Measurements from ENCODE around the gene MALT1.
"Not testable (repeated sequence)": the region's sequence is repeated elsewhere in the genome, so short reads cannot be mapped to it uniquely, and the experiment has no call there.

The MALT1 gene

GRCh38 chr18:58728719-58729118 lies 57.5 kb downstream of the MALT1 start:
- DNase-seq (ENCODE audit: low read depth in 1 of 2, low spot score in 1 of 2), result no peak

GRCh38 chr18:58730618-58731017 lies 59.4 kb downstream of the MALT1 start:
- DNase-seq (ENCODE audit: low read depth in 1 of 2, low spot score in 1 of 2), result no peak

GRCh38 chr18:58732471-58732870 lies 61.2 kb downstream of the MALT1 start:
- no peak for DNase-seq (ENCODE audit: low read depth in 1 of 2, low spot score in 1 of 2)

GRCh38 chr18:58733866-58734265 lies 62.6 kb downstream of the MALT1 start:
- no peak for DNase-seq (ENCODE audit: low read depth in 1 of 2, low spot score in 1 of 2)

DNA sequence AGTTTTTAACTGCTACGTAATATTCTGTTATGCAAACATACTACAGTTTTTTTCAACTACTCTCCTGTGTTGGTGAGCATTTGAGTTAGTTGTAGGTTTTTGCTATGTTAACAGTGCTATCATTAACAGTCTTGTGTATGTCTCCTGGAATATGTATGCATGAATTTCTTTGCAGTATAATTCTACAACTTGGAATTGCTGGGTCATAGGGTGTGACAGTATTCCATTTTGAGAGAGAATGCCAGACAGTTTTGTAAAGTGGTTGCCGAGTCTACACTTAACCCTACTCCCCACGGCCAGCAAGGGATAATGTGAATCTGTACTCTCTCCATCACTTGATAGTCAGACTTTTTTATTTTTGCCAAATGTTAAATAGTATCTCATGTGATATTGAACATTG lies 67.1 kb downstream of the MALT1 start:
- DNase-seq (ENCODE audit: low read depth in 1 of 2, low spot score in 1 of 2), result no peak

DNA sequence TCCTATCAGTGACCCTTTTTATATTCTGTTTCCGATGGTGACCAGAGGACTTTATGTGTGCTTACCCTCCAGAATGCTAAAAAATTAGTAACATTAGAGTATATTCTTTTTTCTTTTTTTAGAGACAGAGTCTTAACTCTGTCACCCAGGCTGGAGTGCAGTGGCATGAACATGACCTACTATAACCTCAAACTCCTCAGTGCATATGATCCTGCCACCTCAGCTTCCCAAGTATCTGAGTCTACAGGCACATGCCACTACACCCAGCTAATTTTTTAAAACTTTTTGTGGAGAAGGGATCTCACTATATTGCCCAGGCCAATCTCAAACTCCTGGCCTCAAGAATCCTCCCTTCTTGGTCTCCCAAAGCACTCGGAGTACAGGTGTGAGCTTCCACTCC lies 74.6 kb downstream of the MALT1 start:
- DNase-seq (ENCODE audit: low read depth in 1 of 2, low spot score in 1 of 2), result no peak

DNA sequence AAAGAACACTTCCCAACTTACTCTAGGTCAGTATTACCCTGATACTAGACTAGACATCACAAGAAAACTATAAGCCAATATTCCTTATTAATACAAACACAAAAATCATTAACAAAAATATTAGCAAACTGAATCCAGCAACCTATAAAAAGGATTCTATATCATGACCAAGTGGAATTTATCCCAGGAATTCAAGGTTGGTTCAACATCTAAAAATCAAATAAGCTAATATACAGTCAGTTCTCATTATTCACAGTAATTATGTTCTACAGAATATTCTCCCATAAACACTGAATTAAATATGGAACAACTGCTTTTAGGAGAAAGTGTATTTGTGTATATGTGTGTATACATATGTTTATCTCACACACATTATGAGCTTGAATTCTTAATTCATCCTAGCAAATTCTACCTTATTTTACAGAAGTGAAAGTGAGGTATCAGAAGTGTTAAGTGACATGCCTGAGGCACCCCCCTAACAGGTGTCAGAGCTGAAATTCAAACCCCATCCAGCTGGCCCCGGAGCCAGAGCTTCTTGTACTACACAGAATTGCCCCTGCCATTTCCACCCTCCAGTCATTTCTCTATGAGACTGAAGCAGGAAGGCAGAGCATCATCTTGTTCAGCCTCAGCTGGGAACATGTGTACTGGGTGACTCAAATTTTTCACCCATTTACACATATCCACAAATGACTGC lies 77.8 kb downstream of the MALT1 start:
- no peak for DNase-seq (ENCODE audit: low read depth in 1 of 2, low spot score in 1 of 2)

DNA sequence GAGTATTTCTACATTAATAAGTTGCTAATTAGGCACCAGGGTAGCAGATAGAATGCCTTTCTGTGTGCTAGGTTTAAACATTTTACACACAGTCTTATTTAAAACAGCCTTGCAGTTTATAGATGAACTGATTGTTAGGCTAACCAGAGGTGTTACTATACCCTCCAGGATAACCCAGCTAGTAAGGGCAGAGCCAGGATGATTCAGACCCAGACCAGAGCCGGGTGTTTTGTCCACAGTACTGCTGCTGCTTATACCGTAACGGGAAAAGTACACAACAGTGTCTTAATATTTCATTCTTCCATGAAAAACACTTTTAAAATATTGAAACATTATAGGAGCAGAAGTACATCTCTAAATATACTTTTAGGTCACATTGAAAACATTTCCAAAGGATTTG lies 82.7 kb downstream of the MALT1 start:
- DNase-seq (ENCODE audit: low read depth in 1 of 2, low spot score in 1 of 2), result no peak

GRCh38 chr18:58754544-58755068 lies 83.3 kb downstream of the MALT1 start:
- no peak for DNase-seq (ENCODE audit: low read depth in 1 of 2, low spot score in 1 of 2)

DNA sequence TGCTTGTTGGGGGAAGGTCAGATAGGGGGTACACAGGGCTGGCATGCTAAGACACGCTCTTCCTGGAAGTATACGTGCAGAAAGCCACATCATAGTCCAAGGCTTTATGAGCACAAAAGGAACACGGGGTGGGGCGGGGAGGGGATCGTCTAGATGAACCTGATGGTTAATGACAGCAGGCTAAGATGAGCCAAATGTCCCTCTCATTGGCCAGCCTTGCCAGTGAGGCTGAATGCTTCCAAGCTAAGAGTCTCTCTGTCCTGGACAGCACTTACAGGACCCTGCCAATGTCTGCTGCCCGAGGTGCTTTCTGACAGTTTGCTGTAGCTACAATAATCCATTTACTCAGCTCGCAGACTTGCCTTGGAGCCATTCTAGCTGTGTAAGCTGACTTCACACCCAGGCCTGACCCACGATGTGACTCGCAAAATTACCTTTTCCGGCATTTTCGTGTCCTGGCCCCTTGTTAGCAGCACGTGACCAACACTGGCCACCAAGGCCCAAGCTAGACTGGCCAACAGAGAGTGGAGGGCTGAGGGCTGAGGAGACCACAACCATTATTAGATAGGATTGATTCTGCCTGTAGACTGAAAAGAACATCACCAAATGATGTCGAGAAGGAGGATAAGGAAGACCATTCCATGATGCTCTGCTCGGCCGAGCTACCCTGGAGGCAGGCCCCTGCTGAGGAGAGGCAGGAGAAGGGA lies 84.2 kb downstream of the MALT1 start:
- DNase-seq (ENCODE audit: low read depth in 1 of 2, low spot score in 1 of 2), result no peak

- DNase-seq (ENCODE audit: low read depth in 1 of 2, low spot score in 1 of 2), result no peak
These were observed 84.9 kb downstream of the MALT1 start for GRCh38 chr18:58756148-58756547.

GRCh38 chr18:58756596-58757240 lies 85.5 kb downstream of the MALT1 start:
- no peak for DNase-seq (ENCODE audit: low read depth in 1 of 2, low spot score in 1 of 2)

DNA sequence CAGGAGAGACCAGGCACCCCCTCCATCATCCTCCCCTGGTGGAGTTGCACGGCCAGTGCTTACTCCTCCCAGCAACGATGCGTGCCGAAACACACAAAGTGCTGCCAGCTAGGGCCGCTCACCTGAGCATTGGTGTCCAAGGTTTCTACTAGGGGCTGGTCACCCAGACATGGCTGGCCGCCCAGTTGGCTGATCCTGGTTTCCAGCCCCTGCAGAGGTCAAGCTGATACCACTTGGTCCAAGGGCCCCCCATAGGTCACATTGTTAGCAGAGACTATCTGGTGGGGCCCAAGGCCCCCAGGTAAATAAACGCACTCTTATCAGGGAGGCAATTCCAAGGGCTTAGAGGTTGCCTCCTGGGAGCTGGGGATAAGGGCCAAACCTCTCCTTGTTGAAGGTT lies 86.1 kb downstream of the MALT1 start:
- DNase-seq (ENCODE audit: low read depth in 1 of 2, low spot score in 1 of 2), result not testable (repeated sequence)

DNA sequence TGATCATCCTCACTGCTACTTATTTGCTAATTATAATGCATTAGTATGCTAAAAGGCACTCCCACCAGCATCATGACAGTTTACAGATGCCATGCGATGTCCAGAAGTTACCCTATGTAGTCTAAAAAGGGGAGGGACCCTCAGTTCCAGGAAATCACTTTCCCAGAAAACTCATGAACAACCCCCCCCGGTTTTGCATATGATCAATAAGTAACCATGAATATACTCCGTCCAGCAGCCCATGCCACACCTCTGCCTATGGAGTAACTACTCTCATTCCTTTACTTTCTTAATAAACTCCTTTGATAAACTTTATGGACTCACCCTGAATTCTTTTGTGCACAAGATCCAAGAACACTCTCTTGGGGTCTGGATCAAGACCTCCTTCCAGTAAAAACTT lies 86.8 kb downstream of the MALT1 start:
- no peak for DNase-seq (ENCODE audit: low read depth in 1 of 2, low spot score in 1 of 2)

DNA sequence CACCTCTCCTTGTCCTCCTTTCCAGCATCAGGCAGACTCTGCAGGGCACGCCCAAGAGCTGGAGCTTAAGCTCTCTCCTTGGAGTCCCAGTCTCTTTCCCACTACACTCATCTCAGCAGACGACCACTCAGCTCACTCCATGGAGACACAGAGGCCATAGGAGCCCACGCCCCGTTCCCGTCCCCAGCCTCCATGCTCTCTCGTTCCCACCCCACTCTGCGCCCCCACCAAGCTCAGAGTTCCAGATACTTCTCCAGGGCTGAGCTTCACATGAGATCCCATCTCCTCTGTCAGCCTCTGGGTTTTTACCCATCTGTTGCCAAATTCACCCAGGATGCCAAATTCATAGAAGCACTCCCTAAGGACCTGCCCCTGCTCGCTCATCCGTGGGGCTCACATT lies 87.3 kb downstream of the MALT1 start:
- no peak for DNase-seq (ENCODE audit: low read depth in 1 of 2, low spot score in 1 of 2)

- no peak for DNase-seq (ENCODE audit: low read depth in 1 of 2, low spot score in 1 of 2)
These were observed 90.1 kb downstream of the MALT1 start for GRCh38 chr18:58761241-58761969.

DNA sequence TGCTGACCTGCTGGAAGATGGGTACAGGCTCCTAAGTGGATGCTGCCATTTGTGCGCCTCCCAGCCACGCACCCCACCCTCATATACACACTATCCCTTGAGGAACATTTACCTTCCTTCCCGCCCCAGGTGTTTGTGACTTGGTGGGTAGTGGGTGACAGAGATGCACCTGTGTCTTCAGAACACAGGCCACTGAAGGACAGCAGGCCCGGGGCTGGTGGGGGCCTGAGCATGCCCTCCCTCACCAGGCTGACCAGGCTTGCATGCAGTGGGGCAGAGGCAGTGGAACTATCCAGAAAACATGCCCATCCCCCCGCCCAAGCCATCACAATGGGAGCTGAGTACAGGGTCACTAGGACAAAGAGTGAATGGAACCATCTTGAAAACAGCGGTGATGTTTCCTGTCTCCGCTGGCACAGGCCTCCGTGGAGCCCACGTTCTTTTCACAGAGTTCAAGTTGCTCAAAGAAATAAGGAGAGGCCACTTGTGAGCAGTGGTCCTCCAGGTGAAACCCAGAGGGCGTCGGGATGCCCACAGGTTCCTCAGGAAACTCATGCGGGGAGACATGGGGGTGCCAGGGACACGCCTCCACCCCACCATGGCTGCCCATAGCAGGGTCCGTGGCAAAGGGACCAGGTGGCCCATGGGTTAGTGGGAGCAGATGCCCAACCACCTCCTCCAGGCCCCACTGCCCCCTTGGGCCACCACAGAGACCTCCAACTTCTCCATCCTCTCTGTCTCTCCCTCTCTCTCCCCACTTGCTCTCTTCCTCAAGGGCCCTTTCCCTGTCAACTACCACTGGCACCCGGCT lies 90.9 kb downstream of the MALT1 start:
- DNase-seq (ENCODE audit: low read depth in 1 of 2, low spot score in 1 of 2), result no peak

GRCh38 chr18:58762781-58763171 lies 91.5 kb downstream of the MALT1 start:
- no peak for DNase-seq (ENCODE audit: low read depth in 1 of 2, low spot score in 1 of 2)

DNA sequence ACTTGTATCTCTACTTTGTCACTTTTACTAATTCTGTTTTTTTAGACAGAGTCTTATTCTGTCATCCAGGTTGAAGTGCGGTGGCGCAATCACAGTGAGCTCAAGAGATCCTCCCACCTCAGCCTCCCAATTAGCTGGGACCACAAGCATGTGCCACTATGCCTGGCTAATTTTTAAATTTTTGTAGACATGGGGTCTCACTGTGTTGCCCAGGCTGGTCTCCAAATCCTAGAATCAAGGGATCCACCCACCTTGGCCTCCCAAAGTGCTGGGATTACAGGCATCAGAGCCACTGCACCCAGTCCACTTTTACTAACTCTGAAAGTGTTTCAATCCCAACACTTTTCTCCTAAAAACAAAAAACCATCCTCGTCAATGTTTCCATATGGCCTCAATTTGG lies 94.9 kb downstream of the MALT1 start:
- DNase-seq (ENCODE audit: low read depth in 1 of 2, low spot score in 1 of 2), result no peak

- DNase-seq (ENCODE audit: low read depth in 1 of 2, low spot score in 1 of 2), result no peak
These were observed 95.7 kb downstream of the MALT1 start for GRCh38 chr18:58766946-58767345.
